Measurements from ENCODE around the gene EDAR. TPM values are rescaled to one million over a fixed set of nuclear protein-coding genes. Genes with fewer than 3 reads are reported as not detected.

The EDAR gene
- total and polyA plus RNA-seq, 2 of the 4 experiments (the other 2 are of a cell fraction) = not detected

DNA sequence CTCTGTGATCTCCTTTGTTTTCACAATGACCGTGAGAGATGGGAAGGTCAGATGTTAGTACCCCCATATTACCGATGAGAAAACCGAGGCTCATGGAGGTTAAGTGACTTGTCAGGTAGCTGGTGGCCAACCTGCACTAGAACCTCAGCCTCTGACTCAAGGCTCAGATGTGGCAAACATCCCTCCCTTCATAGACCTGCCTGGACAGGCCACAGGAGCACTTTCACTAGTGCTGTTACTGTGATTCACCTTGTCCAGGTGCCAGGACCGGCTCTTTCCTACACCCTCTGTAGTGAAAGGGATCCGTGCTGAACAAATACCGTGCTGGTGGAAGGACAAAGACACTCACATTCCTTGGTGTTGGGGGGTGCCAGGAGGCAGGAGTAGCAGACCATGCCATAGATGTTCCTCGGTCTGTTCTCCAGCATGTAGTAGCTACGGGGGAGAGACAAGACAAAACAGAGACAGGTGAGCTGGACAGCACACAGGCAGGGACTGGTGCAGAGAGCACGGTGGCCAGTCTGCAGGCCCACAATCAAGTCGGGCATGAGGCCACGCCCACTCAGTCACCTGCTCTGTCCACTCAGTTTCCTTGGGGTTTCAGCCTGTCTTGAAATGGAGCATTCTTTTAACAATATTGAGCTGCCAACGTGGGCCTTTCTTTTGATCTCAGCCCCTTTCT lies 65.9 kb downstream of the EDAR start:
- Histone ChIP-seq H3K56ac (ENCODE audit: extremely low read depth, insufficient read depth, low read length) (no peak overlapping the region), H3K79me1 (ENCODE audit: low read depth in 1 of 2, low read length in 2 of 2) (no peaks in the 10 kb centered on the region), H3K18ac (ENCODE audit: low read depth, low read length) (no peak overlapping the region), H2BK15ac (ENCODE audit: low read depth, low read length) (no peak overlapping the region), H4K5ac (ENCODE audit: low read depth, low read length) (no peak overlapping the region), H3K4me3 (ENCODE audit: insufficient read depth, low read depth, low read length) (no peak overlapping the region), H3K14ac (replicated peaks; ENCODE audit: low read depth, low read length) (no peak overlapping the region), H2AFZ (replicated peaks; ENCODE audit: low read length, poor library complexity) (no peak overlapping the region), H3K9me3 (ENCODE audit: control insufficient read depth, insufficient read depth, low read length) (no peaks in the 10 kb centered on the region), H2BK5ac (ENCODE audit: low read depth, low read length, poor library complexity, severe bottlenecking) (no peak overlapping the region), H4K91ac (ENCODE audit: insufficient read depth, low read depth, low read length) (no peak overlapping the region), H2AK9ac (replicated peaks; ENCODE audit: low read depth, low read length, poor library complexity) (no peak overlapping the region), H3K27ac (ENCODE audit: insufficient read depth, low read length) (no peak overlapping the region), H3K9ac (ENCODE audit: low read depth, low read length) (no peak overlapping the region), H2AK5ac (ENCODE audit: low read depth, low read length) (no peak overlapping the region), H3K27me3 (ENCODE audit: control insufficient read depth, insufficient read depth, low read length) (peaks cover 87% of the 10 kb centered on the region), H3K36me3 (ENCODE audit: control insufficient read depth, insufficient read depth, low read length) (no peaks in the 10 kb centered on the region), H3K9me1 (ENCODE audit: insufficient read depth, low read length) (0 out of 2 replicates have a peak, but pooled peaks cover under 1% of the 10 kb centered on the region), H3K23ac (ENCODE audit: low read depth, low read length) (no peak overlapping the region), H4K20me1 (ENCODE audit: insufficient read depth, low read length) (peaks cover 3% of the 10 kb centered on the region; the same call in 1 of the 2 replicates), H4K8ac (ENCODE audit: low read depth in 2 of 2, low read length in 2 of 2) (no peak overlapping the region), H3K4ac (ENCODE audit: low read depth, low read length) (no peak overlapping the region), H3K4me1 (ENCODE audit: control insufficient read depth, insufficient read depth, low read length) (no peaks in the 10 kb centered on the region), H2BK120ac (ENCODE audit: low read depth, low read length) (no peak overlapping the region), H2BK20ac (ENCODE audit: low read depth, low read length) (no peak overlapping the region), H3K4me2 (ENCODE audit: low read depth, low read length) (no peak overlapping the region)
- CTCF ChIA-PET = no interaction called here
- BruUV-seq (replicated peaks) = no TSS peak
- 86% methylated on average over 8 of the region's 12 CpGs; no CpG with 5 or more reads in 1 of the 2 experiments for whole genome bisulfite sequencing, 2 experiments (ENCODE audit: extremely low coverage in 2 of 2, insufficient read length in 1 of 2)
- TF ChIP-seq RAD21 (IDR thresholded peaks at IDR 0.05; ENCODE audit: low read length) = no peak
- TF ChIP-seq MAZ (IDR thresholded peaks at IDR 0.05; ENCODE audit: borderline replicate concordance, low read depth, low read length) = no peak
- TF ChIP-seq BHLHE40 (IDR thresholded peaks at IDR 0.05; ENCODE audit: low read depth, low read length) = no peak
- TF ChIP-seq RFX5 (IDR thresholded peaks at IDR 0.05; ENCODE audit: low read depth, low read length) = no peak
- TF ChIP-seq POLR2A (IDR thresholded peaks at IDR 0.05; ENCODE audit: low read depth, low read length) = no peak
- TF ChIP-seq, protein P1, sequence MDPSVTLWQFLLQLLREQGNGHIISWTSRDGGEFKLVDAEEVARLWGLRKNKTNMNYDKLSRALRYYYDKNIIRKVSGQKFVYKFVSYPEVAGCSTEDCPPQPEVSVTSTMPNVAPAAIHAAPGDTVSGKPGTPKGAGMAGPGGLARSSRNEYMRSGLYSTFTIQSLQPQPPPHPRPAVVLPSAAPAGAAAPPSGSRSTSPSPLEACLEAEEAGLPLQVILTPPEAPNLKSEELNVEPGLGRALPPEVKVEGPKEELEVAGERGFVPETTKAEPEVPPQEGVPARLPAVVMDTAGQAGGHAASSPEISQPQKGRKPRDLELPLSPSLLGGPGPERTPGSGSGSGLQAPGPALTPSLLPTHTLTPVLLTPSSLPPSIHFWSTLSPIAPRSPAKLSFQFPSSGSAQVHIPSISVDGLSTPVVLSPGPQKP (IDR thresholded peaks at IDR 0.05; ENCODE audit: borderline replicate concordance, low read depth, low read length) = no peak
- TF ChIP-seq CHD1 (IDR thresholded peaks at IDR 0.05; ENCODE audit: low read depth, low read length) = no peak
- TF ChIP-seq, protein P2, sequence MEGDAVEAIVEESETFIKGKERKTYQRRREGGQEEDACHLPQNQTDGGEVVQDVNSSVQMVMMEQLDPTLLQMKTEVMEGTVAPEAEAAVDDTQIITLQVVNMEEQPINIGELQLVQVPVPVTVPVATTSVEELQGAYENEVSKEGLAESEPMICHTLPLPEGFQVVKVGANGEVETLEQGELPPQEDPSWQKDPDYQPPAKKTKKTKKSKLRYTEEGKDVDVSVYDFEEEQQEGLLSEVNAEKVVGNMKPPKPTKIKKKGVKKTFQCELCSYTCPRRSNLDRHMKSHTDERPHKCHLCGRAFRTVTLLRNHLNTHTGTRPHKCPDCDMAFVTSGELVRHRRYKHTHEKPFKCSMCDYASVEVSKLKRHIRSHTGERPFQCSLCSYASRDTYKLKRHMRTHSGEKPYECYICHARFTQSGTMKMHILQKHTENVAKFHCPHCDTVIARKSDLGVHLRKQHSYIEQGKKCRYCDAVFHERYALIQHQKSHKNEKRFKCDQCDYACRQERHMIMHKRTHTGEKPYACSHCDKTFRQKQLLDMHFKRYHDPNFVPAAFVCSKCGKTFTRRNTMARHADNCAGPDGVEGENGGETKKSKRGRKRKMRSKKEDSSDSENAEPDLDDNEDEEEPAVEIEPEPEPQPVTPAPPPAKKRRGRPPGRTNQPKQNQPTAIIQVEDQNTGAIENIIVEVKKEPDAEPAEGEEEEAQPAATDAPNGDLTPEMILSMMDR (conservative IDR thresholded peaks at IDR 0.05; ENCODE audit: low read depth, low read length) = no peak
- TF ChIP-seq NFE2L2 (IDR thresholded peaks at IDR 0.05; ENCODE audit: low read depth, low read length) = no peak
- TF ChIP-seq, protein P3, sequence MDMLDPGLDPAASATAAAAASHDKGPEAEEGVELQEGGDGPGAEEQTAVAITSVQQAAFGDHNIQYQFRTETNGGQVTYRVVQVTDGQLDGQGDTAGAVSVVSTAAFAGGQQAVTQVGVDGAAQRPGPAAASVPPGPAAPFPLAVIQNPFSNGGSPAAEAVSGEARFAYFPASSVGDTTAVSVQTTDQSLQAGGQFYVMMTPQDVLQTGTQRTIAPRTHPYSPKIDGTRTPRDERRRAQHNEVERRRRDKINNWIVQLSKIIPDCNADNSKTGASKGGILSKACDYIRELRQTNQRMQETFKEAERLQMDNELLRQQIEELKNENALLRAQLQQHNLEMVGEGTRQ (IDR thresholded peaks at IDR 0.05; ENCODE audit: low read depth, low read length) = no peak
- no peak for TF ChIP-seq CEBPB (IDR thresholded peaks at IDR 0.05; ENCODE audit: low read depth, low read length)
- POLR2A ChIA-PET (ENCODE audit: unreplicated experiment) = no interaction called here
- DNase-seq (no peak), ATAC-seq (ENCODE audit: low read depth) (no peak)
- in situ Hi-C loops (cut with MboI; ENCODE audit: low sequenced_read_pairs) (no loop called here), intact Hi-C loops (cut with micrococcal nuclease) (loop anchor here (5.0 to 10.0 kb wide), 2 partner anchors 51 to 62 kb away; partner anchors contain the start of gene EDAR), dilution Hi-C loops (cut with HindIII; ENCODE audit: low sequenced_read_pairs, unreplicated experiment) (no loop called here)

All from IMR-90 (cell line).